GM23338 (cell line): ENCODE data around the gene CCDC181. TPM values are rescaled to one million over a fixed set of nuclear protein-coding genes. Genes with fewer than 3 reads are reported as not detected.

Source experiments
- ATAC-seq: fragments of 200-7000 bp; cut with Tn5 transposase; 3 replicates; pipeline ENCODE4 v1.9.1; 2020
- DNase-seq: peaks from one replicate; pipeline ENCODE4 v3.0.0-alpha.2; 2015; ENCODE audit warnings: low spot score
- H2AFZ ChIP-seq: fragments of 200-600 bp; sonication (generic); 2 replicates; pipeline ENCODE4 v1.8.0; 2016; ENCODE audit warnings: antibody characterized with exemption, mild to moderate bottlenecking, moderate library complexity
- H3F3A ChIP-seq: fragments of 200-600 bp; sonication (generic); replicated peaks from 2 replicates; pipeline ENCODE4 v1.8.0; 2017; ENCODE audit warnings: antibody characterized with exemption, mixed run types, low read depth
- H3K27ac ChIP-seq: fragments of 200-600 bp; sonication (generic); 2 replicates; pipeline ENCODE4 v1.6.1; 2016; ENCODE audit warnings: low read depth
- H3K27me3 ChIP-seq: fragments of 200-600 bp; sonication (generic); 2 replicates; pipeline ENCODE4 v1.8.0; 2016; ENCODE audit warnings: mild to moderate bottlenecking, mixed run types, moderate library complexity; ENCODE audit not compliant: insufficient read depth
- H3K36me3 ChIP-seq: fragments of 200-600 bp; sonication (generic); 2 replicates; pipeline ENCODE4 v1.8.0; 2016; ENCODE audit warnings: mild to moderate bottlenecking; ENCODE audit not compliant: insufficient read depth
- H3K4me1 ChIP-seq: fragments of 200-600 bp; sonication (generic); 2 replicates; pipeline ENCODE4 v1.8.0; 2016; ENCODE audit warnings: mild to moderate bottlenecking, moderate library complexity; ENCODE audit not compliant: insufficient read depth
- H3K4me2 ChIP-seq: fragments of 200-600 bp; sonication (generic); 2 replicates; pipeline ENCODE4 v1.7.1; 2017; ENCODE audit warnings: mixed run types
- H3K4me3 ChIP-seq: fragments of 200-600 bp; sonication (generic); 2 replicates; pipeline ENCODE4 v1.6.1; 2016; ENCODE audit warnings: mixed run types
- H3K79me2 ChIP-seq: fragments of 200-600 bp; sonication (generic); replicated peaks from 2 replicates; pipeline ENCODE4 v1.8.0; 2017; ENCODE audit warnings: mild to moderate bottlenecking; ENCODE audit not compliant: insufficient read depth
- H3K9me2 ChIP-seq: fragments of 200-600 bp; sonication (generic); 2 replicates; pipeline ENCODE4 v1.8.0; 2017; ENCODE audit not compliant: insufficient read depth
- H4K20me1 ChIP-seq: fragments of 200-600 bp; sonication (generic); replicated peaks from 2 replicates; pipeline ENCODE4 v1.8.0; 2017; ENCODE audit warnings: mild to moderate bottlenecking; ENCODE audit not compliant: insufficient read depth
- H3K27ac Mint-ChIP-seq: 2 replicates; pipeline ENCODE4 v1.8.0; 2020; ENCODE audit warnings: inconsistent platforms, mild to moderate bottlenecking, moderate library complexity, mixed read lengths
- H3K27me3 Mint-ChIP-seq: 3 replicates; pipeline ENCODE4 v1.8.0; 2022; ENCODE audit warnings: low read depth, mild to moderate bottlenecking, moderate library complexity, mixed read lengths, inconsistent platforms; ENCODE audit not compliant: insufficient read depth, poor library complexity
- H3K36me3 Mint-ChIP-seq: 3 replicates; pipeline ENCODE4 v1.8.0; 2021; ENCODE audit warnings: low read depth, mild to moderate bottlenecking, inconsistent platforms, moderate library complexity, mixed read lengths
- H3K4me1 Mint-ChIP-seq: 3 replicates; pipeline ENCODE4 v1.8.0; 2020; ENCODE audit warnings: mild to moderate bottlenecking, inconsistent platforms, mixed read lengths
- H3K4me3 Mint-ChIP-seq: 3 replicates; pipeline ENCODE4 v1.8.0; 2021; ENCODE audit warnings: moderate library complexity, mild to moderate bottlenecking, inconsistent platforms, mixed read lengths
- H3K9me3 Mint-ChIP-seq: 3 replicates; pipeline ENCODE4 v1.8.0; 2020; ENCODE audit warnings: moderate library complexity, mild to moderate bottlenecking, inconsistent platforms, mixed read lengths
- CREB1 ChIP-seq: fragments of 250-450 bp; sonication (Bioruptor Pico); IDR thresholded peaks from 2 replicates; pipeline ENCODE4 v1.5.0; 2020; ENCODE audit warnings: low read depth, mild to moderate bottlenecking, moderate library complexity
- ETS1 ChIP-seq: IDR thresholded peaks from 2 replicates; pipeline ENCODE4 v1.6.1; 2016; ENCODE audit warnings: antibody characterized with exemption
- EZH2 ChIP-seq: fragments of 200-600 bp; sonication (generic); IDR thresholded peaks from one replicate; pipeline ENCODE4 v1.8.0; 2017; ENCODE audit warnings: antibody characterized with exemption, mild to moderate bottlenecking, low read depth; ENCODE audit not compliant: unreplicated experiment
- EZH2phosphoT487 ChIP-seq: fragments of 200-600 bp; sonication (generic); IDR thresholded peaks from one replicate; pipeline ENCODE4 v1.8.1; 2018; ENCODE audit warnings: antibody characterized with exemption; ENCODE audit not compliant: unreplicated experiment
- JUNB ChIP-seq: IDR thresholded peaks from one replicate; pipeline ENCODE4 v1.6.1; 2016; ENCODE audit warnings: antibody characterized with exemption; ENCODE audit not compliant: unreplicated experiment
- NANOG ChIP-seq: IDR thresholded peaks from 2 replicates; pipeline ENCODE4 v1.6.1; 2016; ENCODE audit warnings: antibody characterized with exemption, borderline replicate concordance
- POLR2AphosphoS5 ChIP-seq: IDR thresholded peaks from 2 replicates; pipeline ENCODE4 v1.6.1; 2016; ENCODE audit warnings: antibody characterized with exemption, low read depth
- REST ChIP-seq: IDR thresholded peaks from one replicate; pipeline ENCODE4 v1.6.1; 2018; ENCODE audit warnings: antibody characterized with exemption; ENCODE audit not compliant: unreplicated experiment
- STAT1 ChIP-seq: IDR thresholded peaks from one replicate; pipeline ENCODE4 v1.6.1; 2016; ENCODE audit warnings: antibody characterized with exemption; ENCODE audit not compliant: unreplicated experiment
- ZNF114 ChIP-seq: fragments of 250-450 bp; sonication (Bioruptor Pico); IDR thresholded peaks from 2 replicates; pipeline ENCODE4 v1.5.0; 2020; ENCODE audit warnings: mild to moderate bottlenecking, moderate library complexity
- ZNF331 ChIP-seq: fragments of 250-450 bp; sonication (Bioruptor Pico); IDR thresholded peaks from 2 replicates; pipeline ENCODE4 v1.5.0; 2020; ENCODE audit warnings: low read depth, mild to moderate bottlenecking, moderate library complexity
- ZNF462 ChIP-seq: fragments of 250-450 bp; sonication (Bioruptor Pico); IDR thresholded peaks from 2 replicates; pipeline ENCODE4 v1.5.0; 2020; ENCODE audit warnings: mild to moderate bottlenecking, moderate library complexity
- polyA plus RNA-seq: library from polyadenylated mRNA; unstranded; fragments of >200 nt; fragmentation: Nextera tagmentation; extraction: Ambion mirVana; gene quantifications from 2 replicates; pipeline ENCODE4 v1.2.1, GENCODE V29; 2016
- total RNA-seq: library from RNA; depleted of rRNA; stranded (reverse); fragments of >200 nt; shearing (Covaris generic); gene quantifications from 2 replicates; pipeline ENCODE4 v1.2.3, GENCODE V29; 2014
- TF ChIP-seq, protein P1 (sequence below), 2 experiments: fragments of 200-600 bp in 1 of 2; sonication (generic) in 1 of 2; conservative IDR thresholded peaks; 2 replicates each; pipeline versions ENCODE4 v1.5.1 to v1.6.1; 2016 to 2017; ENCODE audit warnings: antibody characterized with exemption in 2 of 2, low read depth in 2 of 2, mild to moderate bottlenecking in 2 of 2, moderate library complexity in 1 of 2

Gene CCDC181
- total and polyA plus RNA-seq, 2 experiments from 2014 or later = 3.4 to 9.0 TPM

DNA sequence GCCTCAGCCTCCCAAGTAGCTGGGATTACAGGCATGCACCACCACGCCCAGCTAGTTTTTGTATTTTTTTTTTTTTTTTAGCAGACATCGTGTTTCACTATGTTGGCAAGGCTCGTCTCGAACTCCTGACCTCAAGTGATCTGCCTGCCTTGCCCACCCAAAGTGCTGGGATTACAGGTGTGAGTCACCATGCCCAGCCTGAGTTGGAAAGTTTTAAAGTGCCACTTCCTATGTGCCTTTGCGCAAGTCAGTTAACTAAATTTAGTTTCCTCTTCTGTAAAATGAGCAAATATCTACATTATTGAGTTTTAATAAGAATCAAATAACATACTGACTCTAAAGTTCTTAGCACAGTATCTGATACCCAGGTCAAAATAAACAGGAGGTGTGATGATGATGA is 46.1 kb upstream of the CCDC181 start:
- no peaks in the 10 kb centered on the region for H3K4me1 Mint-ChIP-seq

More for the DNA sequence above, 46.1 kb upstream of the CCDC181 start:
- Histone ChIP-seq H3K4me1 (no peaks in the 10 kb centered on the region), H3F3A (no peaks in the 10 kb centered on the region), H3K36me3 (peaks cover 7% of the 10 kb centered on the region), H3K27me3 (no peaks in the 10 kb centered on the region), H3K9me2 (no peaks in the 10 kb centered on the region), H2AFZ (no peak overlapping the region), H3K27ac (no peak overlapping the region), H4K20me1 (peaks cover 7% of the 10 kb centered on the region; the same call in 1 of the 2 replicates), H3K4me3 (no peak overlapping the region), H3K4me2 (no peak overlapping the region), H3K79me2 (peaks cover 26% of the 10 kb centered on the region)
- no peak for DNase-seq
- no peak overlapping the region for H3K27ac Mint-ChIP-seq
- H3K27me3 Mint-ChIP-seq = peaks cover 2% of the 10 kb centered on the region
- H3K4me3 Mint-ChIP-seq = no peak overlapping the region
- TF ChIP-seq CREB1 (CRISPR knock-in tag) (no peak), REST (no peak), ZNF331 (CRISPR knock-in tag) (no peak), ETS1 (no peak), EZH2 (no peak), NANOG (no peak), STAT1 (no peak), ZNF114 (no peak), JUNB (no peak), EZH2phosphoT487 (no peak), ZNF462 (no peak), POLR2AphosphoS5 (no peak)
- TF ChIP-seq, protein P1, sequence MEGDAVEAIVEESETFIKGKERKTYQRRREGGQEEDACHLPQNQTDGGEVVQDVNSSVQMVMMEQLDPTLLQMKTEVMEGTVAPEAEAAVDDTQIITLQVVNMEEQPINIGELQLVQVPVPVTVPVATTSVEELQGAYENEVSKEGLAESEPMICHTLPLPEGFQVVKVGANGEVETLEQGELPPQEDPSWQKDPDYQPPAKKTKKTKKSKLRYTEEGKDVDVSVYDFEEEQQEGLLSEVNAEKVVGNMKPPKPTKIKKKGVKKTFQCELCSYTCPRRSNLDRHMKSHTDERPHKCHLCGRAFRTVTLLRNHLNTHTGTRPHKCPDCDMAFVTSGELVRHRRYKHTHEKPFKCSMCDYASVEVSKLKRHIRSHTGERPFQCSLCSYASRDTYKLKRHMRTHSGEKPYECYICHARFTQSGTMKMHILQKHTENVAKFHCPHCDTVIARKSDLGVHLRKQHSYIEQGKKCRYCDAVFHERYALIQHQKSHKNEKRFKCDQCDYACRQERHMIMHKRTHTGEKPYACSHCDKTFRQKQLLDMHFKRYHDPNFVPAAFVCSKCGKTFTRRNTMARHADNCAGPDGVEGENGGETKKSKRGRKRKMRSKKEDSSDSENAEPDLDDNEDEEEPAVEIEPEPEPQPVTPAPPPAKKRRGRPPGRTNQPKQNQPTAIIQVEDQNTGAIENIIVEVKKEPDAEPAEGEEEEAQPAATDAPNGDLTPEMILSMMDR (conservative IDR thresholded peaks at IDR 0.05; ENCODE audit: low read depth in 2 of 2) = no peak
- H3K9me3 Mint-ChIP-seq = no peaks in the 10 kb centered on the region
- ATAC-seq = no peak
- H3K36me3 Mint-ChIP-seq = peaks cover 13% of the 10 kb centered on the region
